ENCODE measurements around the gene NALCN. TPM values are rescaled to one million over a fixed set of nuclear protein-coding genes. Genes with fewer than 3 reads are reported as not detected.

The NALCN gene
- total RNA-seq, 6 experiments from 2014 or later = 0.09 to 0.81 (median 0.25) TPM

- intact Hi-C loops (cut with DNase I) = no loop called here
- no peaks in the 10 kb centered on the region for H3K9me3 ChIP-seq
- no peaks in the 10 kb centered on the region for H3K36me3 ChIP-seq
- H3K27ac ChIP-seq = no peak overlapping the region
- TF ChIP-seq CTCF (IDR thresholded peaks at IDR 0.05) (no peak), POLR2A (IDR thresholded peaks at IDR 0.05) (no peak)
- no peaks in the 10 kb centered on the region for H3K4me1 ChIP-seq
- no peak overlapping the region for H3K4me3 ChIP-seq
- no peak for DNase-seq
- WGBS (ENCODE audit: insufficient coverage, low coverage, low lambda C conversion rate, missing lambda C conversion rate) = 48% methylated on average over 2 of the region's 2 CpGs
- no peaks in the 10 kb centered on the region for H3K27me3 ChIP-seq
- no peak for ATAC-seq
Measured at GRCh38 chr13:101007245-101007644, 409.1 kb downstream of the NALCN start.

Other genes with a start within 250 kb of the NALCN start
- gene ITGBL1, start 36.2 kb upstream of the NALCN start, total RNA-seq = 1 to 10 TPM in 4 of 6 experiments, under 1 TPM in 2; 0.64 to 3.8 (median 1.6) TPM

Data from right lobe of liver (tissue), 6 donors.